GM12891 (cell line): ENCODE results near the gene RAD50.

Source experiments
- PAX5 ChIP-seq: IDR thresholded peaks from 2 replicates; pipeline ENCODE4 v1.6.1; 2011; ENCODE audit warnings: low read length, moderate library complexity, mild to moderate bottlenecking; ENCODE audit not compliant: insufficient read depth, severe bottlenecking
- POLR2A ChIP-seq: IDR thresholded peaks from 2 replicates; pipeline ENCODE4 v1.6.1; 2011; ENCODE audit warnings: low read depth, low read length, control low read depth
- POLR2AphosphoS5 ChIP-seq: IDR thresholded peaks from 2 replicates; pipeline ENCODE4 v1.6.1; 2011; ENCODE audit warnings: low read depth, low read length, control low read depth
- POU2F2 ChIP-seq: IDR thresholded peaks from 2 replicates; pipeline ENCODE4 v1.6.1; 2011; ENCODE audit warnings: low read depth, mild to moderate bottlenecking, control low read depth, low read length, moderate library complexity
- SPI1 ChIP-seq: IDR thresholded peaks from 2 replicates; pipeline ENCODE4 v1.6.1; 2011; ENCODE audit warnings: low read depth, low read length, control low read depth
- TAF1 ChIP-seq: IDR thresholded peaks from 2 replicates; pipeline ENCODE4 v1.6.1; 2011; ENCODE audit warnings: low read depth, low read length, control low read depth

DNA sequence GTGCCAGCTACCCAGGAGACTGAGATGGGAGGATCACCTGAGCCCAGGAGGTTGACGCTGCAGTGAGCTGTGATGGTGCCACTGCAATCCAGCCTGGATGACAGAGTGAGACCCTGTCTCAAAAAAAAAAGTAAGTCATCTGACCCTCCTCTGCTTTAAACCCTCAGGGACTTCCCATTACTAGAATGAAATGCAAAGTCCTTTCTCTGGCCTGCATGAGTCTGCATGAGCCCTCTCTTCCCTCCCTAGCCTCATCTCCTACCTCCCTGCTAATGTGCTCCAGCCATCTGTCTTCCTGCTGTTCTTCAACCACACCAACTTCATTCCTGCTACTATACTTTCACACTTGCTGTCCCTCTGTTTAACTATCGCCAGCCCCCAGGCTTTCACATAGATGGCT lies 28.8 kb upstream of the RAD50 start:
- TF ChIP-seq POLR2A (no peak), SPI1 (no peak), POU2F2 (no peak), TAF1 (no peak), POLR2AphosphoS5 (no peak), PAX5 (no peak)
